HepG2 (cell line): ENCODE data around the gene CEMP1. TPM values are rescaled to one million over a fixed set of nuclear protein-coding genes. Genes with fewer than 3 reads are reported as not detected.

Experiments used
- AGO1 ChIP-seq: fragments of 200-400 bp; formaldehyde crosslinking; IDR thresholded peaks from 2 replicates; pipeline ENCODE4 v1.6.1; 2017; ENCODE audit warnings: mild to moderate bottlenecking, low read depth, low read length, moderate library complexity; ENCODE audit not compliant: poor library complexity, severe bottlenecking
- ETS1 ChIP-seq: sonication (generic); formaldehyde crosslinking; IDR thresholded peaks from 2 replicates; pipeline ENCODE4 v1.4.0; 2020; ENCODE audit warnings: missing genetic modification reagents
- GMEB1 ChIP-seq: sonication (generic); formaldehyde crosslinking; IDR thresholded peaks from 2 replicates; pipeline ENCODE4 v1.5.1; 2020; ENCODE audit warnings: missing genetic modification reagents, mild to moderate bottlenecking, borderline replicate concordance
- HDAC2 ChIP-seq: sonication (generic); formaldehyde crosslinking; IDR thresholded peaks from 2 replicates; pipeline ENCODE4 v1.4.0; 2020; ENCODE audit warnings: missing genetic modification reagents
- HOXA3 ChIP-seq: sonication (generic); formaldehyde crosslinking; IDR thresholded peaks from 2 replicates; pipeline ENCODE4 v1.5.0; 2020; ENCODE audit warnings: missing genetic modification reagents
- NFYB ChIP-seq: sonication (generic); formaldehyde crosslinking; IDR thresholded peaks from 2 replicates; pipeline ENCODE4 v1.4.0; 2020; ENCODE audit warnings: missing genetic modification reagents
- PHF5A ChIP-seq: IDR thresholded peaks from one replicate; pipeline ENCODE4 v1.6.1; 2018; ENCODE audit warnings: low read depth, missing genetic modification reagents; ENCODE audit not compliant: unreplicated experiment
- RBM39 ChIP-seq: fragments of 200-400 bp; formaldehyde crosslinking; IDR thresholded peaks from one replicate; pipeline ENCODE4 v1.6.1; 2018; ENCODE audit warnings: antibody characterized with exemption, mild to moderate bottlenecking, low read depth, low read length; ENCODE audit not compliant: poor library complexity, severe bottlenecking
- RNF219 ChIP-seq: sonication (generic); formaldehyde crosslinking; IDR thresholded peaks from 2 replicates; pipeline ENCODE4 v1.5.0; 2020; ENCODE audit warnings: mild to moderate bottlenecking, missing genetic modification reagents
- SMAD3 ChIP-seq: sonication (generic); formaldehyde crosslinking; IDR thresholded peaks from 2 replicates; pipeline ENCODE4 v1.4.0; 2020; ENCODE audit warnings: missing genetic modification reagents
- TGIF2 ChIP-seq: IDR thresholded peaks from 2 replicates; pipeline ENCODE4 v1.6.1; 2016; ENCODE audit warnings: control low read depth, missing compliant biosample characterization
- TIGD3 ChIP-seq: sonication (generic); formaldehyde crosslinking; IDR thresholded peaks from 2 replicates; pipeline ENCODE4 v1.5.1; 2020; ENCODE audit warnings: mild to moderate bottlenecking, missing genetic modification reagents, borderline replicate concordance
- ZBTB49 ChIP-seq: sonication (generic); formaldehyde crosslinking; IDR thresholded peaks from 2 replicates; pipeline ENCODE4 v1.4.0; 2020; ENCODE audit warnings: missing genetic modification reagents, borderline replicate concordance
- ZNF276 ChIP-seq: sonication (generic); formaldehyde crosslinking; IDR thresholded peaks from 2 replicates; pipeline ENCODE4 v1.4.0; 2020; ENCODE audit warnings: mild to moderate bottlenecking, low read depth, missing genetic modification reagents
- ZNF709 ChIP-seq: sonication (generic); formaldehyde crosslinking; IDR thresholded peaks from 2 replicates; pipeline ENCODE4 v1.5.0; 2020; ENCODE audit warnings: mild to moderate bottlenecking, missing genetic modification reagents
- ZNF761 ChIP-seq: sonication (generic); formaldehyde crosslinking; conservative IDR thresholded peaks from 2 replicates; pipeline ENCODE4 v1.4.0; 2020; ENCODE audit warnings: mild to moderate bottlenecking, missing genetic modification reagents
- polyA plus RNA-seq, 8 experiments: library from polyadenylated mRNA; depleted of rRNA in 3 of 8; stranded (reverse) in 7 of 8; unstranded in 1 of 8; fragments of >200 nt; fragmentation: Illumina TruSeq in 4 of 8; extraction: Trizol in 4 of 8; gene quantifications; 2 replicates each; pipeline versions ENCODE4 v1.2.1 to v1.2.3, GENCODE V29; 2011 to 2016; ENCODE audit warnings: low read depth in 4 of 8, missing spikeins in 1 of 8, mixed read lengths in 1 of 8; ENCODE audit not compliant: insufficient read depth in 1 of 8
- total RNA-seq, 5 experiments: library from RNA; depleted of rRNA; stranded (reverse); fragments of >200 nt; fragmentation: Illumina TruSeq; extraction: Trizol; gene quantifications; 2 replicates each; pipeline ENCODE4 v1.2.3, GENCODE V29; 2016; ENCODE audit warnings: low read depth in 1 of 5

Gene CEMP1
- total and polyA plus RNA-seq, 2 of the 13 experiments (the other 11 are each of a cell fraction or from before 2014, with no cell fraction given): not detected

- TF ChIP-seq TIGD3 (CRISPR knock-in tag) (no peak), ZNF709 (CRISPR knock-in tag) (no peak), ZBTB49 (CRISPR knock-in tag) (no peak), TGIF2 (no peak), ZNF761 (CRISPR knock-in tag) (no peak), RNF219 (CRISPR knock-in tag) (no peak), RBM39 (no peak), ETS1 (CRISPR knock-in tag) (no peak), HOXA3 (CRISPR knock-in tag) (no peak; the same call in none of the 2 replicates), AGO1 (peak; percentile 28), GMEB1 (no peak), HDAC2 (CRISPR knock-in tag) (peak; percentile 47; the same call in 1 of the 2 replicates), ZNF276 (CRISPR knock-in tag) (no peak), NFYB (CRISPR knock-in tag) (no peak), SMAD3 (CRISPR knock-in tag) (peak; percentile 54; the same call in 1 of the 2 replicates), PHF5A (no peak)
These were observed 30.1 kb downstream of the CEMP1 start (continued) for GRCh38 chr16:2500918-2501750.
